C1 segment of cervical spinal cord (tissue), 14 donors: ENCODE results near the gene PPP2R5B.
A peak's percentile ranks its signal among the peaks of the same experiment; 100 is the strongest.

Source experiments
- DNase-seq, 14 donors: peaks; one replicate each; lab custom pipeline; 2025; lab: John Stamatoyannopoulos, UW

Gene PPP2R5B

DNA sequence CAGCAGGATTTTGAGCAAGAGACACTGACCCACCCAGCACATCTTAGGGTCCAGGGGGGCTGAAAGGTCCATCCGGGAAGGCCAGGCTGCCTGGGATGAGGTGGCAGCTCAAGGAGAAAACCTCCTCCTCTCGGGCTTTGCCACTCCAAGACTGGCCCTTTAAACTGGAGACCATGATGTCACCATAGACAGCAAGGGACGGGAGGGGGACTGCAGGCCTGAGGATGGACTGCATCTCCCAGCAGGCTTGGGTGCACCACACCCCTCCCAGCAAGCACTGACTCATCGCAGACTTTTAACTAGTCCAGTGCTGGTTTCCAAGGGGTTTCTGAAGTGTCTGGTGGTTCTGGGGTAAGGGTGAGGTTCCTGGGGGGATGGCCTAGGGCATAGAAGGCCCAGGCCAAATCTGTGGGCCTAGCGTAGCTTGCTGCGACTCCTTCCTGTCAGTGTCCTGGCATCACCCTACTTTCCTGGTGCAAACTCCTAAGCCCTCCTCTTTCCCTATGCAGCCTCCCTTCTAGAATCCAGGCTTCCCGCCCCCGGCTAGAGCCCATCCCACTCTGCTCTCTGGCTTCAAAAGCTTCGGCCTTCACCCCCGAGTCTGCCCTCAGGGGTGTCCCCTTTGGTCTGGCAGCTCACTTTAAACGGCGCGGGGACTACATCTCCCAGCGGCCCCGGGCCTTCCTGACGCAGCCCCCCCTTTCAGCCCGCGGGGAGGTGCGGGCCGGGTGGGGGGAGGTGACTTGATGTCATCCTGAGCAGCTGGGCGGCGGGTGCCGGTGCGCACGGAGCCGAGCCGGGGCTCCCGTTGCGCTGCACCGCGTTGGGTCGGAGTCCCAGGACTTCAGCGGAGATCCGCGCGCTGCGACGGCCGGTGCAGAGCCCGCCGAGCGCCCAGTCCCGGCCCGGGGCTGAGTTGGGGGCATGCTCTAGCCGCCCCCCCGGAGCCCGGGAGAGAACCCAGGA is at the start of gene PPP2R5B:
PPP2R5B (plus strand) TSS at position 746 of the 966 bp plus-strand sequence. CDS start 1,046 bp downstream, outside the sequence.
- peak; percentile 74 to 98 (median 92) for DNase-seq

DNA sequence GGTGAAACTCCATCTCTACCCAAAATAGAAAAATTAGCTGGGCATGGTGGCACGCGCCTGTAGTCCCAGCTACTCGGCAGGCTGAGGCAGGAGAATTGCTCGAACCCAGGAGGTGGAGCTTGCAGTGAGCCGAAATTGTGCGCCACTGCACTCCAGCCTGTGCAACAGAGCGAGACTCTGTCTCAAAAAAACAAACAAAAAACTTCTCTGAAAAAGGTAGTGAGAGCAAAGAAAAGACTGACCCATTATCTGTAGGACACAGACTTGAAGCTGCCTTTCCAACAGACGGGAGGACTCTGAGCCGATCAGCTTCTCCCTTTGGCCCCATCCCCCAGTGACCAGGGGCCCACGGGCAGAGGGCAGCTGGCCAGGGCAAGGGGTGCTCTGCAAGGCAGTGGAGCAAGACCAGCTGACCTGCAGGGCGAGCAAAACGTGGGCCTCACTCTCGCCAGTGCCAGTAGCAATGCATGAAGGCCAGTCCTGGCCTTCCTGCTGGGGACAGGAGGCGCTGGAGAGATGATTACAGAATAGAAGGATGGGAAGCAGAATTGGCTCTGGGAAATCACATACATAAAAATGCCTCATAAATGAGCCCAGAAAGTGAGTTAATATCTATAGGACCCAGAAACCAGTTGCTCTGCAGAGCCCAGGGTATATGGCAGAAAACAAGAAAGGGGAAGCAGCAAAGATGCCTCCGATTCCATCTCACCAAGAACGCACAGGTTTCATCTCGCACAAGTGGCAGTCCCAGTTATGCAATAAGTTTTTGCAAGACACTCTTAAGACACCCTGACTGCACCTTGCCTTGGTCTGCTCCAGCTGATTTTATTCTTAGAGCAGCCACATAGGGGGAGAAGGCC is 48.9 kb upstream of the PPP2R5B start:
- DNase-seq = peak in 6 of 14 donors; percentile 28 to 72 (median 38)

DNA sequence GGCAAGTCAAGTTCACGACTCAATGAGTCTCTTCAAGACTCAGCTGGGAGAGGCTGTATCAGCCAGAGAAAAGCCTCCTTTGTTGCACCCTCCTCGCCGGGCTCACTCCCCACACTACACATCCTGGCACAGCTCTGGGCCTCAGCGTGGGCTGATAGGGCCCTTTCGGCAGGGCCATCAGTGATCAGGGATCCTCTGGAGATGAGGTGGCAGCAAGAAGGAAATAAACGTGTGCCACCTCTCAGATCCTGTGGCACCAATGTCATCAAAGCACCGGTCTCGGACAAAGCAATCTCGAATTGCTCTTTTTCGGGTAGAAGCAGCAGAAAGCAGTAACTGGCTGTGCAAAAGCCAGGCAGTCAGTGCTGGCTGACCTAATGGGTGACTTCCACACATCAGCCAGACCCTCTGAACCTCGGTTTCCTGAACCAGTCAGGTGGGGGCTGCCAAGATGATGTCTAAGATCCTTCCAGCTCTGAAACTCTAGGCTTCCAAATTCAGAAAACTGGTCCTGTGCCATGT is 48.2 kb upstream of the PPP2R5B start:
- DNase-seq = peak in 6 of 14 donors; percentile 11 to 69 (median 58)

DNA sequence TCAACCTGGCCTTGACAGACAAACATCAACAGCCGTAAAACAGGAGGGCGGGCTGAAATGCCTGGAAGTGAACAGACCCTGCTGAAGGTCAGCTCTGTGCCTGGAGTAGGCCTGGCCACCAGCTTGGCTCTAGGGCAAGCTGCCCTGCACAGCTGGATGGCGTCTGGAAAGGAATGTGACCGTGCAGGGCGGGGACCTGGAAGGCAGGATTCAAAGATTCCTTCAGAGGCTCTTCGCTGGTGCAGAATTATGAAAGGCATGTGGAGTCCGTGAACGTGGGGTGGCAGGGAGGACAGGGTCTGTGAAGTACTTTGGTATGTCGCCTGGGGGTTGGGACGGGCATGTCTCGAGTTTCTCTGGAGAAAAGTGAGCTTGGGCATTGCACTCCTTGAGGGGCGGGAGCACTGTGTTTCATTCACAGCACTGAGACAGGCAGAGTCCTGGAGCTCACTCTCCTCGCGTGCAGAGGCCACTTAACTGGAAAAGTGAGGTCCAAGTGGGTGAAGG is 47.6 kb upstream of the PPP2R5B start:
- DNase-seq = peak in 5 of 14 donors; percentile 36 to 60 (median 43)

- DNase-seq = peak in 3 of 14 donors; percentile 34 to 56 (median 49)
These were observed 46.9 kb upstream of the PPP2R5B start for GRCh38 chr11:64877390-64878222.

DNA sequence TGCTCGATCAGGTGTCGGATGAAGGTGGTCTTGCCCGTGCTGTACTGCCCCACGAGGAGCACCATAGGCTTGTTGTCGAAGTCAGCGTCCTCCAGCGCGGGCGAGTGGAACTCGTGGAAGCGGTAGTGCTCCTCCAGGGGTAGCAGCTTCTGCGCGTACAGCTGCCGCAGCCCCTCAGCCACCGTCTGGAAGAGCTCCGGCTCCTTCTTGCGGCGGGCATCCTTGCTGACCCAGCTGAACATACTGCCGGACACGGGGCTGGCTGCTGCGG is 46.3 kb upstream of the PPP2R5B start:
- no peak for DNase-seq

DNA sequence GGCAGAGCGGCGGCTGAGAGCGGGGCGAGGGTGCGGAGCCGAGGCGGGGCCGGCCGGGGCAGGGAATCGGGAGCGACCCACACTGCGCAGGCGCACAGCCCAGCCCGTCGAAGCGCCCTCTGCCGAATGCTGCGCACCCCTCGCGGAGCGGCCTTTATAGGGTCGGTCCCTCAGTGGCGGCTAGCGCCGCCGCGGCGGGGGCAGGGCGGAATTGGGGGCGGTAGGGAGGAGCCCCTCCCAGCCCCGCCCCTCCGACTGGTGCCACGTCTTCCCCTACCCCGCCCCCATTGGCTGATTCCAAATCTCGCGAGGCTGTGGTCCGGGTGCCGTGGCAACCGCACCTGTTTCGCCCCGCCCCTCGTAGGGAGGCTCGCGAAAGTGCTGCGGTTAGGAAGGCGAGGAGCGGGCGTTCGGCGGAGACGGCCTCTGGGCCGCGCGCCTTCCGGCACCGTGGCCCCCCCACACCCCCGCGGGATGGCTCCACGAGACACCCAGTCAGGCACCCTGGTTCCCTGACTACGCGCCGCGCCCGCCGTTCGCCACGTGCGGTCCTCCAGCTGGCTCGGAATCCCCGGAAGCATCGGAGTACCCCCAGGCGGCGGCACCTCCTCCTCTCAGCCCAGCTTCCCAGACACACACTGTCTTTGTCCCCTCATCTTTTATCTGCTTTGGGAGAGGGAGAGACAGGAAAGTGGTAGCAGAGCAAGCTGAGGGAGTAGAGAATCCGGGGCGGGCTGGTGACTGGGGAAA is 45.8 kb upstream of the PPP2R5B start, which contains the start of gene EHD1:
EHD1 (minus strand) TSS at position 128 of the 750 bp plus-strand sequence. CDS start 157 bp downstream, outside the sequence.
- peak; percentile 84 to 99 (median 96) for DNase-seq

- DNase-seq = peak in 6 of 14 donors; percentile 57 to 74 (median 70)
These were observed 45.1 kb upstream of the PPP2R5B start for GRCh38 chr11:64879244-64879900.

- peak in 2 of 14 donors; percentile 15 to 36 for DNase-seq
These were observed 44.1 kb upstream of the PPP2R5B start for GRCh38 chr11:64880240-64881001.

- no peak for DNase-seq
These were observed 43.0 kb upstream of the PPP2R5B start for GRCh38 chr11:64881476-64881875.

DNA sequence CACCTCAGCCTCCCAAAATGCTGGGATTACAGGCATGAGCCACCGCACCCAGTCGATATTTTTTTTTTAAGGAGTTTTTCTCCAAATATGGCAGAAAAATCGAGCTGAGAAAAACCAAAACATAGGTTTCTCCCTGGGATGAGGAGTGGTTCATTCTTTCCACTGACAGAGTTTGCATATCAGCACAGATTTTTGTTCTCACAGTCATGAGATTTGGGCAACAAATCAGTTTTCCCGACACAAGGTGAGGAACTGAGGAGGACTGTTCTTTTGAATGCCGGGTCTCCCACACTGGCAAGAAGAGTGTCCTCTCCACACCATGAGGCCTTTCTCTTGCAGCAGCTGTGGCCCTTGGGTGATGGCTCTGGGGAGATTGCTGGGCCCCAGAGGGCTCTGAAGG is 42.2 kb upstream of the PPP2R5B start:
- no peak for DNase-seq

DNA sequence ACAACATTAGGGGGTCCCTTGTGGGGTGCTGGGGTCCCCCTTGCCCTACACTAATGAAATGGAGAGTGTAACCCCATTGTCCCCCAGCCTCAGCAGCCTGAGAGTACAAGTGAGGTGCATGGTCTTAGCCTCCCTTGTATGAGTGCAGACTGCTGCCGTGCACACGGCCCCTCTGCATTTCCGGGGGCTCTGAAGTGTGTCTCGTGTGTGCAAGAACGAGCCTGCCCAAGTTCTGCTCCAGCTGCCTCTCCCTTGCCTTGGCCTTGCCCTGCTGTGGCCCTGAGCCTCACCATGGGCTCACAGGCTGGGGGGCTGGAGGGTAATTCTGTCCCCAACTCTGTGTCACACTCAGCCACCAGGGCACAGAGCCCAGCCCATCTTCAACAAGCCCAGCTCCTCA is 40.9 kb upstream of the PPP2R5B start:
- DNase-seq = no peak

GRCh38 chr11:64884019-64884418 is 40.5 kb upstream of the PPP2R5B start:
- DNase-seq = no peak

DNA sequence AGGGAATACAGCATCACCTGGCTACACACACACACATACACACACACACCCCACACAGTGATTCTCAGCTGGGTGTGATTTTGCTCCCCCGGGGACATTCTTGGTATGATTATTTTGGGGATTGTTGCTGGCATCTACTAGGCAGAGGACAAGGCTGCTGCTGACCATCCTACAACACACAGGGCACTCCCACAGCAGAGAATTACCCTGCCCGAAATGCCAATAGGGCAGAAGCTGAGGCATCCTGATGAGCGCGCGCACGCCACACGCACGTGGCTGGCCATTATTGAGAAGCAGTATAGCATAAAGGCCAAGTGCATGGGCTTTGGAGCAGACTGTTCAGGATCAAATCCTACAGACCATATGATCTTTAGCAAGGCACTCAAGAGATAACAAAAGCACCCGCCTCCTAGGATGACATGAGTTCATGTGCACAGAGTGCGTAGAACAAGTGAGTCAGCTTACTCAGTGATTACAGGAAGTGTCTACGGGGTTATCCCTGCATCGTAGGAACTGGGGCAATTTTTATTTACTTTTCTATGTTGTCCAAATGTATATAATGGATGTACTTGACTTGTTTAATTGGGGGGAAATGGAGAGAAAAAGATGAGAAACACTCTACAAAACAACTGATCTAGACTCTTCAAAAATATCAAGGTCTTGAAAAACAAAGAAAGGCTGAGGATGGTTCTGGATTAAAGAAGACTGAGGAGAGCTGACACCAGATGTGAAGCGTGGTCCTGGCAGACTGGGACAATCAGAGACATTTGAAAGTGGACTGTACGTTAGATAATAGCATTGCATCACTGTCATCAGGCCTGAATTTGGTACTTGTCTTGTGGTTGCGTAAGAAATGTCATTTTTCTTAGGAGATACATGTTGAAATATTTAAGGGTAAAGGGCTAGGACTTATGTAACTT is 38.9 kb upstream of the PPP2R5B start:
- DNase-seq = no peak

GRCh38 chr11:64887234-64887756 is 37.2 kb upstream of the PPP2R5B start:
- DNase-seq = no peak

GRCh38 chr11:64887757-64888405 is 36.6 kb upstream of the PPP2R5B start:
- peak in 12 of 14 donors; percentile 44 to 84 (median 61) for DNase-seq

DNA sequence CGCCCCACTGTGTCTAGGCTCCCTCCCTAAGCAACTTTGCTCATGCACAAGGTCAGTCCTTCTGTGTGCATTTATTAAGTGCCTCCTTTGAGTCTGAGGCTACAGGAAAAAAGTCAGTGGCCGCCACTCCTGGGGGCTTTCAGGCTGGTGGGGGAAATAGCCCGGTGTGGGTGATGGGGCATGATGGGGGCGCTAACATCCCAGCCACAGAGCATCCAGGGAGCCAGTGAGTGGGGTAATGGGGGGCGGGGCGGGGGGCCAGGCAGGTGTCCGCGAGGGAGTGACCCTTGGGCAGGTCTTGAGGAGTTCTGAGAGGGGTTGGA is 36.1 kb upstream of the PPP2R5B start:
- DNase-seq = no peak
